GM19328 (cell line): ENCODE measurements around the gene TMEM255B.
"Not testable (repeated sequence)": the region's sequence is repeated elsewhere in the genome, so short reads cannot be mapped to it uniquely, and the experiment has no call there.

Experiments used
- ATAC-seq: cut with Tn5 transposase; IDR thresholded peaks from one replicate; pipeline ENCODE4 v1.9.1; 2021; ENCODE audit warnings: mild to moderate bottlenecking, moderate library complexity; ENCODE audit not compliant: unreplicated experiment

TMEM255B gene

DNA sequence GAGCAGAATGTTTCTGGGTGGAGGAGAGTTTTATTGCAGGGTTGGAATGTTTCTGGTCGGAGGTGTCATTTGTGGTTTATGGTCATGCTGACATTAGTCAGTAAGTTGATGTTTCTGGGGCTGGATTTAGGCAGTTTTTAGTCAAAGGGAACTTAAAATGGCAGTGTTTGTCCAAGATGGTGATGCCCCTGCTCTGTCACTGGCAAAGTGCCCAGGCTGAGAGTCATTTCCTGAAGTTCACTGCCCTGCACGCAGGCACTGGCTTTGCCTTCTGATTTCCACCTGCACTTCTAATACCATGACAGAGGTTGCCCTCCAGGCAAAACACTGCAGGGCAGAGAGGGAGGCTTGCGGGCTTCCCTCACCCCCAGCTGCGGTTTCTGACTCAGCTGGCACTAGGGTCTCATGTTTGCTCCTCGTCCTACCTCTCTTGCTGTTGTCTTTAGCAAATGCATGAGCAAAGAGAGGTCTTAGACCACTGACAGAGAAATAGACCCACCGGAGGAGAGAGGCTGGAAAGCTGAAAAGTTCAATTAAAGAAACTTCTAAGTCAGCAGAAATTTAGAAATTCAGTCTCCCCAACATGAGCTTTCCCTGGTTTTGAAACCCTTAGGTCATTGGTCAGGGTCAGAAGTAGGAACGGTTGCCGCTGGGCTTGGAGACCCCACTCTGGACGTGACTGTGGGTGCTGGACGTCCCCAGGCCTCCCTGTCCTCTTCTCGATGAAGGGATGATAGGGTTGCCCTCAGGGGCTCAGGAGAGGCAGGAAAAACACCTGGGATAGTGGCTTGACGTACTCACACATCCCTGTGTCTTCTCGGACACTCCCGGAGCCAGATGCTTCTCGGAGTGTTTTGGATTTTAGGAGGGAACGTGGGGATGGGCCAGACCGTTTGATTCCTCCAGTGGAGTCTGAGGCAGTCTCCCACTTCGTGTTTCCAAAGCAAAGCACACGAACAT lies 26.3 kb downstream of the TMEM255B start:
- no peak for ATAC-seq

- ATAC-seq, result no peak
These were observed 27.3 kb downstream of the TMEM255B start for GRCh38 chr13:113786262-113786841.

- no peak for ATAC-seq
These were observed 28.7 kb downstream of the TMEM255B start for GRCh38 chr13:113787694-113788093.

GRCh38 chr13:113788413-113789135 lies 29.5 kb downstream of the TMEM255B start:
- no peak for ATAC-seq

- ATAC-seq, result no peak
These were observed 30.1 kb downstream of the TMEM255B start for GRCh38 chr13:113789167-113789566.

DNA sequence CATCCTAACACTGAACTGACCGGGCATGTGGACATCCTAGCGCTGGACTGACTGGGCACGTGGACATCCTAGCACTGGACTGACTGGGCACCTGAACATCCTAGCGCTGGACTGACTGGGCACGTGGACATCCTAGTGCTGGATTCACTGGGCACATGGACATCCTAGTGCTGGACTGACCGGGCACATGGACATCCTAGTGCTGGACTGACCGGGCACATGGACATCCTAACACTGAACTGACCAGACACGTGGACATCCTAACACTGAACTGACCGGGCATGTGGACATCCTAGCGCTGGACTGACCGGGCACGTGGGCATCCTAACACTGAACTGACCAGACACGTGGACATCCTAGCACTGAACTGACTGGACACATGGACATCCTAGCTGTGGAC lies 30.9 kb downstream of the TMEM255B start:
- not testable (repeated sequence) for ATAC-seq

DNA sequence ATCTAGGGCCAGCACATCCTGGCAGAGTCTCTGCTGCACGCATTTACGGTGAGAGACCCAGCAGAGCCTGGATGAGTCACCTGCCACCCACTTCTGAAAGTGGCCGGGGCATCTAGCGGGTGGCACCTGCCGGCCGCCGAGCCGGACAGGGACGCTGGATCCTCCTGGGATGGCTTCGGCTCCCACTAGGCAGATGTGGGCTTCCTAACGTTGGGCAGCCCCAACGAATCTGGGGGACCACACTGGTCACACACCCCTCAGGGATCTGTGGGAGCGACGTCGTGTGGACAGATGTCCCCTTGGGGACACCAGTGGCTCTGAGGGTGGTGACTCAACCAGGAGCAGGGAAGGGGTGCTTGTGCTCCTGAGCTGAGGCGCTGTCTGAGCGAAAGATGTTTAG lies 32.2 kb downstream of the TMEM255B start:
- no peak for ATAC-seq

- no peak for ATAC-seq
These were observed 32.7 kb downstream of the TMEM255B start for GRCh38 chr13:113791761-113792160.

DNA sequence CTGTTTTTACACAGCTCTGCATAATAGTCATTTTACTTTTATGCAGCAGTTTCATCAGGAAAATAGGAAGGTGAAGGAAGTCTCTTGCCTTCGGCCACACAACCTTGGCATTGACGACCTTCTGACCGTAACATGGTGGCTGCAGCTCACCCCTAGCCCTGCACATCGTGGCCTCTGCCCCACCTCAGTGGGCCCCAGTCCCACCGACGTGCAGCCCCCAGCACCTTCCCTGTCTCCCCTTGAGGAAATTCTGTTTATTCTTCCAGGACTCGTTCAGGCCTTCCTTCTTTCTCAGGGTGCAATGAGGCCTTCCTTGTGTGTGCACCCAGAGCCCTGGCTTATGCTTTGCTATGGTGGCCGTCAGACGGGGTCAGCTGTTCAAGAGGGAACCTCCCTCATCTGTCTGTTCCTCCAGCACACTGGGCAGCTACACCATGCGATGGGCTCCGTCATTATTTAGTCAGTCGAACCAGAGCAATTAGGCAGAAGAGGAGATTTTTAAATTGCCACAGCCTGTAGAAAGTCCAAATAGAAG lies 33.3 kb downstream of the TMEM255B start:
- ATAC-seq, result no peak

DNA sequence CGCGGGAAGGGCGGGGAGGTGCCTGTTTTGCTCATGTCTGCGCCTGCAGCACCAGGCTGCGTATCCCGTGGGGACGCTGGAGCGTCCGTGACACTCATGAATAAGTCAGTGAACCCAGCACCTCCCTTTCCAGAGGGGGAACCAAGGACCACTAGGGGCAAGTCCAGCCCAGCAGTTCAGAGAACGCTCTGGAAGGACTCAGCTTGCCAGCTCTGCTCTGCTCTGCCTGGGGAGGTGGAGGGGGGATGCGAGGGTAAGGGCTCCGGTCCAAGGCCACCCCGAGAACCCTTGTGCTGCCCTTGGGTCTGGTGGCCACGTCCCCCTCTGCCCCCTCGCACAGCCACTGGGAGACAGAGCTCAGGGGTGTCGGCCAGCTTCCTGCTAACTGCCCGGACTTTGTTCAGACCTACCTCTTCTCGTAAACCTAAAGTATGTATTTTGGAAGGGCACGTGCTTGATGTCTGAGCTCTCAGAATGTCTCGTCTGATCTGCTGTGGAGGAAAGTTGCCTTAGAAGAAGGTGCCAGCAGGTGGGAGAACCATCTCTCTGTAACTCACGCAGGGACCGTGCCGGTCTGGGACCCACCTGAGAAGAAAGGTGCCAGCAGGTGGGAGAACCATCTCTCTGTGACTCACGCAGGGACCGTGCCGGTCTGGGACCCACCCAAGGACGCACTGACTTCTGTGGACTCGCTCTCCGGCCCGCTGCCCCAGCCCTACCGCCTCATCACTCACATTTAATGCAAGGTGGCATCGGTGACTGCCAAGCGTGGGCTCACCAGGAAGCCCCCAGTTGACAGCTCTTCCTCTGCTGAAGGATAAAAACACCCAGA lies 34.1 kb downstream of the TMEM255B start:
- ATAC-seq, result no peak

GRCh38 chr13:113793718-113794085 lies 34.7 kb downstream of the TMEM255B start:
- no peak for ATAC-seq

DNA sequence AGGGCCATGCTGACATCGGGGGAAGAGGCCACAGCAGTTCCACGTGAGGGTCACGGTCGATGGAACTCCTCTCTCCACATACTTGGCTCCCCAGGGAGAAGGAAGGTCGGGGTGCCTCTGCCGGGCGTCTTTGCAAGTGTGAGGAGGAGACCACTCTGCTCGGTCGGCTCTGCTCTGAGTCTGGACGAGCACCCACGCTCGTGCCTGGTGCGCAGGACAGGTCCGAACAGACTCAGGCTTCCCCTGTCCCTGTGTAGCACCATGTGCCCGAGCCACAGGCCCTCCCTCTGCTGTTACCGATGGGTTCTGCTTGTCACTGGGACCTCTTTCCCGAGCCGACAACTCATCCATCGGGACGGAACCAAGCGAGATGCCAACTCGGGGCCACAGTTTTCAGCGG lies 35.1 kb downstream of the TMEM255B start:
- ATAC-seq, result no peak

GRCh38 chr13:113794764-113795173 lies 35.7 kb downstream of the TMEM255B start:
- ATAC-seq, result no peak

GRCh38 chr13:113795362-113795761 lies 36.3 kb downstream of the TMEM255B start:
- not testable (repeated sequence) for ATAC-seq

DNA sequence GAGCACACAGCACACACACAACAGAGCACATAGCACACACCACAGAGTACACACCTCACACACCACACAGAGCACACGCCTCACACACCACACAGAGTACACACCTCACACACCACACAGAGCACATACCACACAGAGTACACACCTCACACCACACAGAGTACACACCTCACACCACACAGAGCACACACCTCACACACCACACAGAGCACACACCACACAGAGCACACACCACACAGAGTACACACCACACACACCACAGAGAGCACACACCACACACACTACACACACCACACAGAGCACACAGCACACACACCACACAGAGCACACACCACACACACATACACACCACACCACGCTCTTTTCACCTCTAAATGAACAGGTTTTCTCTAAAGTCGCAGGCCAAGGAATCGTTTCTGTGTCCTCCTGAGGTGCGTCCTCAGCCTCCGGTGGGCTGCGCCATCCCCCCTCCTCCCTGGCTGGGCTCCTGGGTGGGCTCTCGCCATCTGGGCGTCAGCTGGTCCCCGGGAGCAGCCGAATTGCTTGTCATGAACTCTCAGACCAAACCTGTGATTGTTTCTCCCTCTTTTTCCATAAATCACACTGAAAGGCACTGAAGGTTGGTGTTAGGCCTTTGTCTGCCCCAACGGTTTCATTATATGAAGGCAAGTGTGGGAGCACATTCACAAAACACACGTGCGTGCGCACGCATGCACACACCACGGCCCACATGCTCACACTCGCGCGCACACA lies 37.4 kb downstream of the TMEM255B start:
- ATAC-seq, result no peak

DNA sequence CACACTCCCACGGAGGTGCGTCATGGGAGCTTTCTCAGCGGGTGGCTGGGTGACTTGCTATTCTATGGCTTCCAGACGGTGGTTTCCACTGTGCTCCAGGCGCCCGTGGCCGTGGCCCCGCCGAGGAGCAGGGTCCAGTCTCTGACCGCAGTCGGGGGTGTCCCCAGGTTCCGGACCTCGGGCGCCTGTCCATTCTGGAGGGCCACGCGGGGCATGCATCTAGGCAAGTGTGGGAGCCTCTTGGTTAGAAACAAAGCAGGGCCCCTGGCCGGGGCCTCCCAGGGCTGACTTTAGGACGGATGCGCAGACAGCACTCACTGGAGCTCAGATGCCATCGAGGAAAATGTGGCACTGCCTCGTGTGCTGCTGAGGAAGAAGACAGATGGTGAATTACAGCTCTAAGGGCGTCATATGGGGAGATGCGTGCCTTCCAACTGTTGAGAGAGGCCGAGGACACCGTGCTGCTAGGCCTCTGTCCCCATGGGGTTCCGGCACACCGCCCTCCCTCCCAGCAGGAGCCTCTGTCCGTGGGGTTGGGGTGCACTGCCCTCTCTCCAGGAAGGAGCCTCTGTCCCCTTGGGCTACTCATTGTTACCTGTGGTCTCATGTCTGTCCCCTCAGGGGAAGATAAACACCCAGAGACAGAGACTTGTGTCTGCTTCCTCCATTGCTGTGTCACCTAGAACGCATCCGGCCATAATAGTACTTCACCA lies 38.1 kb downstream of the TMEM255B start:
- no peak for ATAC-seq

DNA sequence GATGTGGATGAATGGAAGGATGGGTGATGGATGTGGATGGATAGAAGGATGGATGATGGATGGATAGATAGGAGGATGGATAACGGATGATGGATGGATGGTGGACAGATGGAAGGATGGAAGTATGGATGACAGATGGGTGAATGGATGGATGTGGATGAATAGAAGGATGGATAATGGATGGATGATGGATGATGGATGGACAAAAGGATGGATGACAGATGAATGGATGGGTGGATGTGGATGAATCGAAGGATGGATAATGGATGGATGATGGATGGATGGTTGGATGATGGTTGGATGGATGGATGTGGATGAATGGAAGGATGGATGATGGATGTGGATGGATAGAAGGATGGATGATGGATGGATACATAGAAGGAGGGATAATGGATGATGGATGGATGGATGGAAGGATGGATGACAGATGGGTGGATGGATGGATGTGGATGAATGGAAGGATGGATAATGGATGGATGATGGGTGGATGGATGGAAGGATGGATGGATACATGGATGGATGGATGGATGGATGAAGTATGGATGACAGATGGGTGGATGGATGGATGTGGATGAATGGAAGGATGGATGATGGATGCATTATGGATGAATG lies 39.3 kb downstream of the TMEM255B start:
- no peak for ATAC-seq

- ATAC-seq, result no peak
These were observed 41.5 kb downstream of the TMEM255B start for GRCh38 chr13:113800576-113800926.
